K562 (cell line): ENCODE measurements around the gene SUMF1. TPM values are rescaled to one million over a fixed set of nuclear protein-coding genes. Genes with fewer than 3 reads are reported as not detected.

Experiments used
- BRF2 ChIP-seq: IDR thresholded peaks from 3 replicates; pipeline ENCODE4 v1.6.1; 2011; ENCODE audit warnings: borderline replicate concordance, mild to moderate bottlenecking; ENCODE audit not compliant: insufficient read length, insufficient read depth
- CBFA2T3 ChIP-seq: fragments of 450-650 bp; IDR thresholded peaks from 2 replicates; pipeline ENCODE4 v1.6.1; 2017
- CBFB ChIP-seq: sonication (generic); formaldehyde crosslinking; IDR thresholded peaks from 2 replicates; pipeline ENCODE4 v1.4.0; 2020; ENCODE audit warnings: mild to moderate bottlenecking, missing genetic modification reagents
- CEBPG ChIP-seq, 3 experiments: fragments of 200-800 bp in 1 of 3; sonication (Bioruptor generic) in 1 of 3; sonication (generic) in 1 of 3; formaldehyde crosslinking in 1 of 3; IDR thresholded peaks in 2 of 3; conservative IDR thresholded peaks in 1 of 3; 2 replicates each; pipeline versions ENCODE4 v1.6.1 to v1.8.0; 2016 to 2022; ENCODE audit warnings: missing compliant biosample characterization in 2 of 3, missing genetic modification characterization in 2 of 3, mild to moderate bottlenecking in 1 of 3, missing genetic modification reagents in 1 of 3
- DPF2 ChIP-seq: fragments of 450-650 bp; IDR thresholded peaks from 2 replicates; pipeline ENCODE4 v1.6.1; 2016
- E2F5 ChIP-seq: sonication (generic); formaldehyde crosslinking; IDR thresholded peaks from 2 replicates; pipeline ENCODE4 v1.8.0; 2022; ENCODE audit warnings: mild to moderate bottlenecking, missing genetic modification reagents
- ETV1 ChIP-seq: fragments of 450-650 bp; conservative IDR thresholded peaks from 2 replicates; pipeline ENCODE4 v1.6.1; 2016; ENCODE audit warnings: missing genetic modification characterization, control low read depth, low read depth, missing compliant biosample characterization
- HDAC6 ChIP-seq: IDR thresholded peaks from 2 replicates; pipeline ENCODE4 v1.6.1; 2012; ENCODE audit warnings: low read depth, mild to moderate bottlenecking, control low read depth, inconsistent platforms, low read length, moderate library complexity
- LARP7 ChIP-seq: fragments of 450-650 bp; IDR thresholded peaks from 2 replicates; pipeline ENCODE4 v1.6.1; 2016
- LCOR ChIP-seq: sonication (generic); formaldehyde crosslinking; IDR thresholded peaks from 2 replicates; pipeline ENCODE4 v1.8.0; 2022; ENCODE audit warnings: mild to moderate bottlenecking, missing genetic modification reagents
- MTA2 ChIP-seq: fragments of 450-650 bp; IDR thresholded peaks from 2 replicates; pipeline ENCODE4 v1.6.1; 2016; ENCODE audit warnings: low read depth
- SAP30 ChIP-seq: fragments of 200-600 bp; sonication (generic); IDR thresholded peaks from 2 replicates; pipeline ENCODE4 v1.6.1; 2012; ENCODE audit warnings: borderline replicate concordance, low read depth, mild to moderate bottlenecking, moderate library complexity, low read length, control low read depth, inconsistent platforms; ENCODE audit not compliant: insufficient read depth, poor library complexity, severe bottlenecking
- SPI1 ChIP-seq: IDR thresholded peaks from 2 replicates; pipeline ENCODE4 v1.6.1; 2011; ENCODE audit warnings: low read depth, low read length, control low read depth, borderline replicate concordance
- TBL1XR1 ChIP-seq, 2 experiments: IDR thresholded peaks; 2 replicates each; pipeline ENCODE4 v1.6.1; 2012; ENCODE audit warnings: improper control_type of control experiment in 2 of 2, low read length in 2 of 2, mild to moderate bottlenecking in 1 of 2
- TCF3 ChIP-seq: sonication (generic); formaldehyde crosslinking; IDR thresholded peaks from 2 replicates; pipeline ENCODE4 v1.4.0; 2020; ENCODE audit warnings: mild to moderate bottlenecking, missing genetic modification reagents
- TFAP4 ChIP-seq: sonication (generic); formaldehyde crosslinking; IDR thresholded peaks from 2 replicates; pipeline ENCODE4 v1.8.0; 2022; ENCODE audit warnings: missing genetic modification reagents, mild to moderate bottlenecking, moderate library complexity, borderline replicate concordance
- ZNF146 ChIP-seq: IDR thresholded peaks from one replicate; pipeline ENCODE4 v1.6.1; 2018; ENCODE audit warnings: missing compliant biosample characterization; ENCODE audit not compliant: unreplicated experiment
- ZNF518B ChIP-seq: fragments of 250-450 bp; sonication (Bioruptor Pico); IDR thresholded peaks from 2 replicates; pipeline ENCODE4 v1.5.0; 2021; ENCODE audit warnings: mild to moderate bottlenecking, moderate library complexity
- ZNF766 ChIP-seq: fragments of 200-800 bp; sonication (Bioruptor generic); conservative IDR thresholded peaks from 2 replicates; pipeline ENCODE4 v1.6.1; 2016; ENCODE audit warnings: missing genetic modification characterization, missing compliant biosample characterization
- polyA plus RNA-seq, 8 experiments: library from polyadenylated mRNA; depleted of rRNA in 4 of 8; stranded (reverse) in 5 of 8; unstranded in 3 of 8; fragments of >200 nt; fragmentation: Nextera tagmentation in 2 of 8; fragmentation: Illumina TruSeq in 1 of 8; extraction: Ambion mirVana in 2 of 8; extraction: Trizol in 1 of 8; gene quantifications; 2 replicates each; pipeline versions ENCODE4 v1.2.1 to v1.2.3, GENCODE V29; 2011 to 2014; ENCODE audit warnings: inconsistent platforms in 1 of 8, missing spikeins in 1 of 8
- total RNA-seq, 7 experiments: library from RNA; depleted of rRNA in 6 of 7; stranded (reverse); fragments of >200 nt in 6 of 7; fragmentation: Illumina TruSeq in 2 of 7; extraction: Trizol in 2 of 7; gene quantifications; 2 replicates each; pipeline versions ENCODE4 v1.2.1 to v1.2.3, GENCODE V29; 2011 to 2021; ENCODE audit warnings: low replicate concordance in 1 of 7

SUMF1 gene
- total and polyA plus RNA-seq, 9 of the 15 experiments (the other 6 are each of a cell fraction or from before 2014, with no cell fraction given), result 1.3 to 7.4 (median 4.2) TPM

- TF ChIP-seq ZNF146 (CRISPR knock-in tag) (no peak), SAP30 (no peak), CEBPG (CRISPR knock-in tag; IDR thresholded peaks at IDR 0.05) (no peak), CEBPG (tag; conservative IDR thresholded peaks at IDR 0.05 in 1 of 2, IDR thresholded peaks at IDR 0.05 in 1 of 2) (no peak), CBFB (CRISPR knock-in tag) (no peak), TBL1XR1 (IDR thresholded peaks at IDR 0.05; ENCODE audit: low read length in 2 of 2) (no peak), ZNF518B (CRISPR knock-in tag) (no peak), SPI1 (no peak), MTA2 (peak; percentile 61), CBFA2T3 (peak; percentile 76), ETV1 (tag) (no peak), ZNF766 (CRISPR knock-in tag) (peak; percentile 48; the same call in 1 of the 2 replicates), LARP7 (no peak), LCOR (CRISPR knock-in tag) (no peak), DPF2 (peak; percentile 78), E2F5 (CRISPR knock-in tag) (no peak), TFAP4 (CRISPR knock-in tag) (no peak), TCF3 (CRISPR knock-in tag) (peak; percentile 71), BRF2 (no peak), HDAC6 (no peak)
Observed at GRCh38 chr3:4355401-4356219, 111.5 kb downstream of the SUMF1 start (continued).
